Skin epidermis (tissue), 12 donors: ENCODE results near the gene MS4A18.
"Not testable (repeated sequence)": the region's sequence is repeated elsewhere in the genome, so short reads cannot be mapped to it uniquely, and the experiment has no call there.

Experiments used
- H3K27ac ChIP-seq, 21 experiments: fragments of 200-600 bp; sonication (generic) in 11 of 21; one replicate each; pipeline ENCODE4 v1.5.0; 2020; ENCODE audit warnings: mild to moderate bottlenecking in 3 of 21, inconsistent platforms in 2 of 21, moderate library complexity in 2 of 21
- H3K4me3 ChIP-seq, 7 experiments: fragments of 200-600 bp; sonication (generic) in 2 of 7; one replicate each; pipeline ENCODE4 v1.5.0; 2020; ENCODE audit warnings: inconsistent platforms in 2 of 7, mild to moderate bottlenecking in 2 of 7, moderate library complexity in 1 of 7

Gene MS4A18

DNA sequence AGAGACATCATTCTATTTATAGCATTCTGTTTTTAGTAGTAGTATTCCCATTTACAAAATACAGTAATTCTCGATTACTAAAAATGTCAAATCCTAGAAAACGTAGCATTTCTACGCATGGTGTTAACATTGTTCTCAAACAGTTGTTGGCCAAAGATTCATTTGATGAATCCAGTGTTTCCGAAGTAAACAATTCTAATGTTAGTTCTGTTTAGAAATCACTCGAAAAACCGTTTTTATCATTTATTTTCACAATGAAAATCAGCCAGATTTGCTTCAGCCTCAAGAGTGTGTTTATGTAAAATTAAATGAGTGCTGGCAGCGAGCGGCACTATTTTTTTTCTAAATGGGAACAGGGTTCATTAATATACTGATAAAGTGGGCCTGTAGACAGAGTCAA is 7.1 kb downstream of the MS4A18 start:
- Histone ChIP-seq H3K27ac (no peak overlapping the region), H3K4me3 (no peak overlapping the region)

DNA sequence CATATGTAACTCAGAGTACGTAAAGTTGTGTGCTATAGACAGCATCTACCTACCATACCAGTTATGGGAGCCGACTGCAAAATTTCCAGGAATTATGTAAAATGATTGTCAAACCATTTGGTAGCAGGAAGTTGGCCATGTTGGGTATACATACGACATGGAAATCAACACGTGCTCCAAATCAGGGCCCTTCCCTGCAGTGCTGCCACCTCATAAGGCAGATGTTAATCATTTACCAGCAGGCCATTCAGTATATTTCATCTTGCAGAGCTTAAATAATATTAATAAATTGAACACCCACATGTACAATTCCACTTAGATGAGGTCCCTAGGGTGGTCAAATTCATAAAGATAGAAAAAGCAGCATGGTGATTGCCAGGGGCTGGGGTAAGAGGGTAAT is 9.8 kb downstream of the MS4A18 start:
- Histone ChIP-seq H3K27ac (no peak overlapping the region), H3K4me3 (no peak overlapping the region)

DNA sequence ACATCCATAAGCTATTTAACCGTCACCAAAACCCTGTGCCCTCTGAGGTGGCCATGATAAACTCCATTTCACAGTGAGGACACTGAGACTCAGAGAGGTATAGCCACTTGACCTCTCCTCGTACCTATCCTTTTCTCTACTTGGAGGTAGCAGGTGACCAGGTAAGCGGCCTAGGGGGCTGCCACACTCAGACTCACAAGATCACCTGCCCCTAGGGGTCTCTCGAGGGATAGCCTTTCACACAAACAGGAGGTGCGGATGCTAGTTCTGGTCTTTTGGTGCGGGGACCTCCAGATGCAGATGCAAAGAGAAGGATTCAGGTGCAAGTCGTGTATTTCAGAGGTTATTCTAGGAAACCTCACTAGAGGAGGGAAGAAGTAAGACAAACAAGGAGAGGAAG is 14.6 kb downstream of the MS4A18 start:
- H3K27ac ChIP-seq: no peak overlapping the region
- H3K4me3 ChIP-seq: no peak overlapping the region

DNA sequence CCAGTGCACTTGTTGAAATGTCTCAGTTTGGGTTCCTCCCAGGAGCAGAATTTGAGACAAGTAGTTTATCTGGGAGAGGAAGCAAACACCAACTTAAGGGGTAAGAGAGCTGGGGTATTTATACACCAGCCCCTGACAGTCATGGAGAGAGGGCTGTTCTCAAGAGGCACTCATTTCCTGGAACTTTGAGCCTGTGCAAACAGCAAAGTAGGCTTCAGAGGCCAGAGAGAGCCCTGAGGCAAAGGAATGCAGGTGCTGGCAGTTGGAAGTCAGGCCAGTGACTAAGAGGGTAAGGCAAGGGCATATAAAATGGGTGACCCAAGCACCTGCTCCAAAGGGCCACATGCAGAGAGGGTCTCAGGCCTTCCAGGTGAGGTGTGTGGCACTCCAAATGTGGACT is 16.1 kb downstream of the MS4A18 start:
- Histone ChIP-seq H3K4me3 (no peak overlapping the region), H3K27ac (no peak overlapping the region)

DNA sequence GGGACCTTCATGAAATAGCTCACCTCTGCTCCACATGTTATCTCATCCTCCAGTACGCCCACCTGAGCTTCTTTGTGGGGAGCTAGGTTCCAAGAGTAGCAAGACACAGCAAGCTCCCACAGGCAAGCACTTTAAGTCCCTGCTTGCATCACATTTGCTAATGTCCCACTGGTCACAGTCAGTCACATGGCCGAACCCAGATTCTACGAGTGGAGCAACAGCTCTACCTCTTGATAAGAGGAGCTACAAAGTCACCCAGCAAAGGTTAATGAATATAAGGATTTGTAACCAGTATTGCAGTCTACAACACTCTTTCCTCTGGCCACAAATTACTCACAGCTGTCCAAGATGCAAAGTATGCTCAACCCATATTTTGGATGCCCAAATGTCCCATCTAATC is 16.9 kb downstream of the MS4A18 start:
- Histone ChIP-seq H3K4me3 (no peak overlapping the region), H3K27ac (no peak overlapping the region)

DNA sequence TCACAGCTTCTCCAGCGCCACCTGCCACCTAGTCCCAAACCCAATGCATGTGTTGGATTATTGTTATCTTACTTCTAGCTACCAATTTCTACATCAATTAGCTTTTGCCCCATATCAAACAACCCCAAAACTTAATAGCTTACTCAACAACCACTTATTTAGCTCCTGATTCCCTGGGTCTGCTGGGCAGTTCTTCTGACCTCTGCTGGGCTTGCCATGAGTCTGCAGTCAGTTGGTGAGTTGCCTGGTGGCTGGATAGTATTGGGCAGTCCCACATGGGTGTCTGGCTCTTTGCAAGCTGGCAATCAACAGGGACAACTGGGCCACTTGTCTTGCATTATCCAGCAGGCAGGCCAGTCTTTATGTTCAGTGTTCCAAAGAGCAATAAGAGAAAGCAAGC is 18.5 kb downstream of the MS4A18 start:
- H3K4me3 ChIP-seq: no peak overlapping the region
- H3K27ac ChIP-seq: no peak overlapping the region

DNA sequence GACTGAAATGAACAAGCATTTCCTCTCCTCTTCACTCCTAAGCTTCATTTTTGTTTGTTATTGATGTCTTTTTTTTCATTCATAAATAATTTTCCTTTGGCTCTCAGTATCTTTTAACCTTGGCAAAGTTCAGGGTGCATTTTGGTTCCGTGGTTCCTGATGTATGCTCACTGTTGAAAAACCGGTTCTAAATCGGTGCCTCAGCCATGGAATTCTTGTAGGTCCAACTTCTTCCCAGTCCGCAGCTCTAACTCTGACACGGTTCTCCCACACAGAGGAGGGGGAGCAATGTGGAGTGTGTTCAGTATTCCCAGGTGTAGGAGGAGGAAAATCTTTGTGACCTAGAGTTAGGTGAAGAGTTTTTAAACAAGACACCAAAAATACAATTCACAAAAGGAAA is 19.6 kb downstream of the MS4A18 start:
- no peak overlapping the region for H3K4me3 ChIP-seq
- H3K27ac ChIP-seq: no peak overlapping the region

DNA sequence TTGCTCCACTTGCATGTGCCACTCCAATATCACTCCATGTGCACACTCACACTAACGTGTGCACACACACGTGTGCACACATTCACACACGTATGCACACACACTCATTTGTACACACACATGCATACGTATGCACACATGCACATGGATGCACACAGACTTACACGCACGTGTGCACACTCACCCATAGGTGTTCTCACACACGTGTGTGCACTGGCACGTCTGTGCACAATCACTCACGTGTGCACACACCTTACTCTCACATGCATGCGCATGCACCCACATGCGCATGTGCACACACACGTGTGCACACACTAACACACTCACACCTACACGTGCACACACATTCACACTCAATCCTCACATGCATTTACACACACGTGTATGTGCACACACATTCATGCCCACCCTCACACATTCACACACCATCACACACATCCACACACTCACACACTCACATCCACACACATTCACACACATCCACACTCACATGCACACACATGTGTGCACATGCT is 22.9 kb downstream of the MS4A18 start:
- Histone ChIP-seq H3K4me3 (no peak overlapping the region), H3K27ac (no peak overlapping the region)

DNA sequence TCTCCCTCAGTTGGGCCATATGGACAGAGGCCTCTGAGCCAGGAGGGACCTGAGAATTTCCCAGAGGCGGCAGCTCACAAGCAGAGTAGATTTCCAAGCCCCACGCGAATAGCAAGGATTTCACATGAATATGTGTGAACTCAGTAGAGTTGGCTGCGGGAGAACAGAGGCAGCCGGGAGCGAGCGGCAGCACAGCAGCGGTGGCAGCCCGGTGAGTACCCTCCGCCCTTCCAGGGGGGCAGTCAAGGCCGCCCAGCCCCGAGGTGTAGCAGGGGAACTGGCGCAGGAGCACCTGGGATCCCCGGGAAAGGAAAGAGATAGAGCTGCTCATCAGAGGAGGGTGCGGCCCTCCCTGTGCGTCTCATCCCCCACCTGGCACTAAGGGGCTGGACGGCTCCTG is 23.7 kb downstream of the MS4A18 start:
- H3K27ac ChIP-seq: no peak overlapping the region
- no peak overlapping the region for H3K4me3 ChIP-seq

DNA sequence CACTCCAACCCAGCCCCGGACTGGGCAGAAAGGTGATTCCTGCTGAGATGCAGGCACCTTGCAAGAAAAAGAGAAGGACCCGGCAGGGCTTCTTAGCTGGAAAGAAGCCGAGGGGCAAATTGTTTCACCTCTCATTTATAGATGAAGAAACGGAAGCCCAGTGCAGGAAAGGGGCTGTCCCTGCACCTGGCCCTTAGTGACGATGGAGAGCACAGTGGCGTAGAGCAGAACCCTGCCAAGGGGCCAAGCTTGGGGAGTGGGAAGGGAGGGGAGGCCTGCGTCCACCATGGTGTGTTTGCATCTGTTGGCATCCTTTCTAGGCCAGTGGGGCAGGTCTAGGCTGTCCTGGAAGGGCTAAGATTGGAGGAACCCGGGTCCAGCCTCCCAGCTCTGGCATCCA is 24.3 kb downstream of the MS4A18 start:
- Histone ChIP-seq H3K4me3 (no peak overlapping the region), H3K27ac (no peak overlapping the region)

DNA sequence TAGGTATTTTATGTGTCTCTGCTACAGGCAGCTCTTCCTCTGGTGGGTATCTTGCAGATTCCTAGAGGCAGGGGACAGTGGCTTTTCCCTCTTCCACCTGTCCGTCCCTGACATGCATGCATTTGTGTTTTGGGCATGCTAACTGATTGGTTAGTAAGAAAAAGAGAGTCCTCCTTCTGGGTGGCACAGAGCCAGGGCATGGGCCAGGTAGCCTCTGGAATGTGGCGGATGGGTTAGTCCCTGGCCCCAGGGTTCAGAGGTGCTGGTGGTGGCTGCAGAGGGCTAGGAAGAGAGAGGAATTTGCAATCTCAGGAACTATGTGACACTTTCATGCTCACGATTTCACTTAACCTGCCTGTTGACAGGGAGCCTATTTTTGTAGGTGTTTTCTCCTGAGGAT is 26.4 kb downstream of the MS4A18 start:
- Histone ChIP-seq H3K27ac (no peak overlapping the region), H3K4me3 (no peak overlapping the region)

DNA sequence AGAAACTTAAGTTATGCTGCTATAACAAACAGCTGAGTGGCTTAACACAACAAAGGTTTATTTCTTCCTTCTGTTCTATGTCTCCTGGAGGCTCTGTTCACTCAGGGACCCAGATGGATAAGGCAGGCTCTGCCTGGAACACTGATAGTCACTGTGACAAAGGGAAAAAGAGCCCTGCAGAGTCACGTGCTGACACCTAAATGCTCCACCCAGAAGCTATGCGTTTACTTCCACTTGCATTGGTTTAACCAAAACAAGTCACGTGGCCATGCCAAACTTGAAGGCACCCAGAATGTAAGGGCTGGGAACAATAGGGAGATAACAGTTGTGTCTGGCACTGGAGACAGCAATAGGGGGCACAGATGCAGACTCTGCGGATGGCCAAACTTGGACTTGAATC is 28.8 kb downstream of the MS4A18 start:
- Histone ChIP-seq H3K4me3 (no peak overlapping the region), H3K27ac (no peak overlapping the region)

DNA sequence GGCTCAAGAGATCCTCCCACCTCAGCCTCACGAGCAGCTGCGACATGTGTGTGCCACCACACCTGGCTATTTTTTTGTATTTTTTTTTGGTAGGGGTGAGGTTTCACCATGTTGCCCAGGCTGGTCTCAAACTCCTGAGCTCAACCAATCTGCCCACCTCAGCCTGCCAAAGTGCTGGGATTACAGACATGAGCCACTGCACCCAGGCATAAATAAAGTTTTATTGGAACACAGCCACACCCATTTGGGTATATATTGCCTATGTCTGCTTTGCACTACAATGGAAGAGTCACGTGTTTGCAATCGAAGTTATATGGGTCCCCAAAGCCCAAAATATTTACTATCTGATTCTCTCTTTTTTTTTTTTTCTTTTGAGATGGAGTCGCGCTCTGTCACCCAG is 30.4 kb downstream of the MS4A18 start:
- Histone ChIP-seq H3K4me3 (no peak overlapping the region), H3K27ac (no peak overlapping the region)

DNA sequence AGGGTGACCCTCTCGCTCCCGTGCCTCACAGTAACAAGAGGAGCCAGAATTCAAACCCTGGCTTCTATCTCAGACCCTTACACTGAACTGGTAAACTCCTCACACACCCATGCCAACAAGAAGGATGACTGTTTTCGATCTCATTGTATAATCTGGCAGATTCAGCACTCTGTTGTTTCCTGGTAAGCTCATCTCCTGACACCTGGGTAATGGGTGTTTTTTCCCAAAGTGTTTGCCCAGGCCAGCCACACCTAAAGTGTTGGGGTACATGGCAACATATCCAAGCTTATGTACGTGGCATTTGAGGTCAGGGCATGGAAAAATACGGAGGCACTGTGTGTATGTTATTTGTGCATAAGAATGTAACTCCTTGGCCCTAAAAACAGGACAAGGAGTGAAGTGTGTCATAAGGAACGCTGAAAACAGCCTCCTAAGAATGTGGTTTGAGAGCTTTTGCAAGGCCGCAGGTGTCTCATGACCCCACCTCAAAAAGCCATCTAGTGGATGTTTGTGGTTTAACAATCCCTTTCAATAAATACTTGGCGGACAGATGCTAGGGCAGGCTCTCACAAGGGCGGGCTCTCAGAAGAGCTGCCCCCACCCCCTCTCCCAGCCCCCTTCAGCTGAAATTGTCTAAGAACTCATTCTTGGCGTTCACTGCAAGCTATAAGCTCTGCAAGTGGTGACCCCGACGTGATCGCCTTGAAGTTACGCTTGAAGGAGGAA is 31.9 kb downstream of the MS4A18 start, which contains the start of gene MS4A15:
Gene MS4A15 (plus strand): TSS at position 561 of the 726 bp plus-strand sequence. CDS start 6,867 bp downstream, outside the sequence.
- H3K27ac ChIP-seq: no peak within 1 kb of the TSS

DNA sequence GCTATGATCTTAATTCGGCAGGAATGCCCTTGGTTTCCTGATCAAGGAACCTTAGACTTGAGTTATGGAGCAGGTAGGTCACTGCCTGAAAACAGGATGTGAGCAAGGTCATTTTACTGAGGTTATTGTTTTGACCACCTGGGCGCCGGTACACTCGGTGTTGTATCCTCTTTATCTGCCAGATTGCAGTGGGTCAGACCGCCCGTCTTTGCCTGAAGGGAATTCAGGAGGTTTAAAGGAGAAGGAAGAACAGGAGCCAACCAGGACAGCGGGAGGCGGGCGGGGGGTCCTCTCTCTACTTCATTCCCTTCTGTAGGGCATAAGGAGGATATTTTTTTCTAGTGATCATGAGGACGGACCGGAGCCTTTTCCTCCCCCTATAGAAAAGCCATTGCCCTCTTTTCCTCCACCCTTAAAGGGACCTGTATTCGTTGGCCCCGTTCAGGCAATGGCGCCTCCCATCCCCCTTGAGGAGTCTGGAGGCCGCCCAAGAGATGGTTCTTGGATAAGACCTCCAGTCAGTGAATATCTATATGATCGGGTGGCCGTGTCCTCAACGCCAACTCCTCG is 32.8 kb downstream of the MS4A18 start:
- H3K4me3 ChIP-seq: no peak overlapping the region

More for the DNA sequence above, 31.9 kb downstream of the MS4A18 start, which contains the start of gene MS4A15:
- H3K4me3 ChIP-seq: no peak within 1 kb of the TSS

DNA sequence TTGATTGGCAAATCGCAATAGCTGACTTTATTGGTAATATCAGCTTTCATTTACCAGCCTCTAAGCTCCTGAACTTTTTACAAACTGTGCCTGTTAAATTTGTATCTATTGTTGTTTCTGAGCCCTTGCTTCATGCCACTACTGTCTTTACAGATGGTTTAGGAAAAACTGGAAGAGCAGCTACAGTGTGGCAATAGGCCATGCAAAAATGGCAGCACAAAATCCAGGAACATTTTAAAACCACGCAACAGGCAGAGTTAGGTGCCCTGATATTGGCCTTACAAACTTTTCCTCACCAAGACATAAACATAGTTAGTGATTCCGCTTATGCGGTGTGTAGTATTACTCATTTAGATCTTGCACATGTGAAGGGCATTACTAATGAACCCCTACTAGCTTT is 34.2 kb downstream of the MS4A18 start:
- not testable (repeated sequence) for H3K4me3 ChIP-seq, H3K27ac ChIP-seq

More for the DNA sequence above, 32.8 kb downstream of the MS4A18 start:
- H3K27ac ChIP-seq: no peak overlapping the region

DNA sequence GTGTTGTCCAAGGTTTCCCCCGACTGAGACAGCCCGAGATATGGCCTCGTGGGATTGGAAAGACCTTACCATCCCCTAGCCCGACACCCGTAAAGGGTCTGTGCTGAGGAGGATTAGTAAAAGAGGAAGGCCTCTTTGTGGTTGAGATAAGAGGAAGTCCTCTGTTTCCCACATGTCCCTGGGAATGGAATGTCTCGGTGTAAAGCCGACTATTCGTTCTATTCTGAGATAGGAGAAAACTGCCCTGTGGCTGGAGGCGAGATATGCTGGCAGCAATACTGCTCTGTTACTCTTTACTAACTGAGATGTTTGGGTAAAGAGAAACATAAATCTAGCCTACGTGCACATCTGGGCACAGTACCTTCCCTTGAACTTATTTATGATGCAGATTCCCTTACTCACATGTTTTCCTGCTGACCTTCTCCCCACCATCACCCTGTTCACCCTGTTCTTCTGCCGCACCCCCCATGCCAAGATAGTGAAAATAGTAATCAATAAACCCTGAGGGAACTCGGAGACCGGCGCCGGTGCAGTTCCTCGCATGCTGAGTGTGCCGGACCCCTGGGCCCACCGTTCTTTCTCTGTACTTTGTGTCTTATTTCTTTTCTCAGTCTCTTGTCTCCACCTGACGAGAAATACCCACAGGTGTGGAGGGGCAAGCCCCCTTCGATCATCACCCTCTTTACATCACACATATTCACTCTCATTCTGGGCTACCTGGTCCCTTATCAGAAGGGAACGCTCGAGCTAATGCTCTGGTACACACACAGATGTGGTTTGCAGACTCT is 35.1 kb downstream of the MS4A18 start:
- not testable (repeated sequence) for H3K4me3 ChIP-seq

DNA sequence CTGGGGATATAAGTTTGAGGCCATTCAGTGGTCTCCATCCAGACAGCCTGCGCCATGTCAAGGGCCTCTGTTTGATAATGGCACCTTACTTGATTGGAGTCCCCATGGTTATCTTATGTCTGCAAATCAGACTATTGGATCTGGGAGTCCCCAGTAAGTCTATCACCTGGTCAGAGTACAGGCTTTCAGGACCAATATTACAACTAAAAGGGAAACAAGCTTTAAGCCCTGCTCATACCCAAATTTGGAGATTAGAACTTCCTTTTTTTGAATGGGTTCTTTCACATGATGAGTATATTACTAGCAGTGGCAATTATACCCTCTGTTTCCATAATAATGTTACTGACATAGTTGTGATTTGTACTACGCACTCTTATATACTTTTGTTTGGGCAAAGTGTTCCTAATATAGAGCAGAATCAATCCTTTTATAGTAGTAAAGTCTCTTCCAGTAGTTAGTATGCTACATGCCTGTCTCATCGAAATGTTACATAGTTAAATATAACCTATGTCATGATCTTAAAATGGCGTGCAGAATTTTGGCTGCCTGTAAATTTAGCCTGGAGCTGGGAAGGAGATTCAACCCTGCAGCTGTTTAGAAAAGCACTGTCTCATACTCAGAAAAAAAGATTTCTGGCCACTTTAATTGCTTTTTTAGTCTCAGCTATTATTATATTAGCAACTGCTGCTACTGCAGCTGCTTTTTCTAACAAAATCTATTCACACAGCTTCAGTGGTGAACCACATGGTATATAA is 37.1 kb downstream of the MS4A18 start:
- Histone ChIP-seq H3K27ac (no peak overlapping the region), H3K4me3 (no peak overlapping the region)

More for the DNA sequence above, 35.1 kb downstream of the MS4A18 start:
- not testable (repeated sequence) for H3K27ac ChIP-seq

DNA sequence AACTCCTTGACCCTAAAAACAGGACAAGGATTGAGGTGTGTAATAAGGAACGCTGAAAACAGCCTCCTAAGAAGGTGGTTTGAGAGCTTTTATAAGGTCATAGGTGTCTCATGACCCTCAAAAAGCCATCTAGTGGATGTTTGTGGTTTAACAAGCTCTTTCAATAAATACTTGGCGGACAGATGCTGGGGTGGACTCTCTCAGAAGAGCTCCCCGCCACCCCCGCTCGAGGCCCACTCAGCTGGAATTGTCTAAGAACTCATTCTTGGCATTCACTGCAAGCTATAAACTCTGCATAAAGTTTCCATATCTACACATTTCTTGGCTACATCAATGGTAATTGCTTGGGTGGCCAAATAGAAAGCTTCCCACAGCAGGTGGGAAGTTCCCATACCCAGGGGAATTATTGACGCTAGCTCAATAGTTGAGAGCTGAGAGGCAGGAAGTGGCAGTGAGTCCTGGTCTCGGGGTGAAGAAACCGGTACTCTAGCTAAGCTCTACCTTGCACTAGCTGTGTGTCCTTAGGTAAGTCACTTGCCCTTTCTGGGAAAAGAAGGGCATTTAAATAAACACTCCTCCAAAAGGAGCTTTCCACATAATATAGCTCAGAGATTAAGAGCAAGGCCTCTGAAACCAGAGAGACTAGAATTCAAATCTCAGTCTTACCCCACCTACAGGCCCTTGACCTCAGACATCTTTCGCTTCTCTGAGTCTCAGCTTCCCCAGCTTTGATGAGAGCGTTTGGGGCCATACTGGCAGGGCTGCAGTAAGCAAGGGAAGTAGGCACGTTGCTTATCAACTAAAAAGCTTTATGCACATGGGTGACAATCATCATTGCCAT is 38.6 kb downstream of the MS4A18 start:
- H3K4me3 ChIP-seq: no peak overlapping the region
- H3K27ac ChIP-seq: no peak overlapping the region
